ENCODE measurements around the gene KLHL22.
"Not testable (repeated sequence)": the region's sequence is repeated elsewhere in the genome, so short reads cannot be mapped to it uniquely, and the experiment has no call there.

Gene KLHL22

DNA sequence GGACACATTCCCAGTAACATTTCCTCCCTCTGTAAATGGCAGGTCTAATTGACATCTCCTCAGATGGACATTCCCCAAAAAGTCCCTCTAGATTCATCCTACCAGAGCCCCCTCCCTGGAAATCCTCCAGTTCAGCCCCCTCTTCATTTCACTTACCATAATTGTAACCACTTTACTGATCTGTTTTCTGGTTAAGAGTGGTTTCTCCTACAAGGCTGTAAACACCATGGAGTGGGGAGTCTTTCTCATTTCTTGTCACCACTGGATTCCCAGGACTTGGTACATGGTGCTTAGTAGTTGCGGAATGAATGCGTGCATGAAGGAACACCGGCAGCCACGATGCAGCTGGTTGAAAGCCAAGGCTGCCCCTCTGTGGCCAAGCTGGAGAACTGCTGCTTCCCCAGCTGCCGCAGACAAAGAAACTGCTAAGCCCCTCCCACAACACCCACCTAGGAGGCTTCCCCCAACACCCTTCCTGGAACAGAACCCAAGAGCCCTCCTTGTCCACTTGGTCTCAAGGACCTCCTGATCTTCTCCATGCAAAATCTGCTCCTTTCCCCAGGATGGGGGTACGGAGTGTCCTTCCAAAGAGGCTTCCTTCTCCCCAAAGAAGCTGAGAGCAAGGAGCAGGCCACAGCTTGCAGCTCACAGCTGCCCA lies 39.4 kb downstream of the KLHL22 start:
- ChIA-PET CTCF (interaction anchor here (0.8 to 3.9 kb wide), 25 partner anchors 7 to 326 kb away, joined by 3 to 42 read pairs (median 4); partner anchors contain the start of gene MED15), POLR2A (interaction anchor here (0.6 kb wide), 1 partner anchor 632 kb away, joined by 3 read pairs; no protein-coding TSS in a partner anchor)
- DNase-seq (ENCODE audit: extremely low spot score), result peak; percentile 88
- TF ChIP-seq, protein P1, sequence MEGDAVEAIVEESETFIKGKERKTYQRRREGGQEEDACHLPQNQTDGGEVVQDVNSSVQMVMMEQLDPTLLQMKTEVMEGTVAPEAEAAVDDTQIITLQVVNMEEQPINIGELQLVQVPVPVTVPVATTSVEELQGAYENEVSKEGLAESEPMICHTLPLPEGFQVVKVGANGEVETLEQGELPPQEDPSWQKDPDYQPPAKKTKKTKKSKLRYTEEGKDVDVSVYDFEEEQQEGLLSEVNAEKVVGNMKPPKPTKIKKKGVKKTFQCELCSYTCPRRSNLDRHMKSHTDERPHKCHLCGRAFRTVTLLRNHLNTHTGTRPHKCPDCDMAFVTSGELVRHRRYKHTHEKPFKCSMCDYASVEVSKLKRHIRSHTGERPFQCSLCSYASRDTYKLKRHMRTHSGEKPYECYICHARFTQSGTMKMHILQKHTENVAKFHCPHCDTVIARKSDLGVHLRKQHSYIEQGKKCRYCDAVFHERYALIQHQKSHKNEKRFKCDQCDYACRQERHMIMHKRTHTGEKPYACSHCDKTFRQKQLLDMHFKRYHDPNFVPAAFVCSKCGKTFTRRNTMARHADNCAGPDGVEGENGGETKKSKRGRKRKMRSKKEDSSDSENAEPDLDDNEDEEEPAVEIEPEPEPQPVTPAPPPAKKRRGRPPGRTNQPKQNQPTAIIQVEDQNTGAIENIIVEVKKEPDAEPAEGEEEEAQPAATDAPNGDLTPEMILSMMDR (IDR thresholded peaks at IDR 0.05; ENCODE audit: control extremely low read depth, extremely low read depth, low read depth, missing control alignments), result peak; percentile 86

DNA sequence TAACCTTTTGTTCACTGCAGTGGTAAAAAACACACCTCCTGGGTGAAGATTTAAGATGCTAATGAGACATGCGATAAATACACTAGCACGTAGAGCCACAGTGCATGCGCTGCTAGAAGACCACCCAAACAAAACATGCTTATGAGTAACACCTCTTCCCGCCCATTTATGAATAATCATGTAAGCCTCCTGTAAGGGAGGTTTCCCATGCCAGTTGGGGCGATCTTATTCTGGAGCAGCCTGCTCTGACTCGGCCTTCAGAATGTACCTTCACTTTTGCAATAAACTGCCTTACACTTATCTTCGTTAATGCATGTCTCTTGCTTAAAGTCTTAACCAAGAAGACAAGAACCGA lies 39.9 kb downstream of the KLHL22 start:
- ChIA-PET CTCF (interaction anchor here (1.0 to 3.9 kb wide), 15 partner anchors 8 to 326 kb away, joined by 3 to 42 read pairs (median 5); no protein-coding TSS in a partner anchor), POLR2A (no interaction called here)
- no peak for DNase-seq (ENCODE audit: extremely low spot score)
- TF ChIP-seq, protein P1 (IDR thresholded peaks at IDR 0.05; ENCODE audit: control extremely low read depth, extremely low read depth, low read depth, missing control alignments), result no peak

DNA sequence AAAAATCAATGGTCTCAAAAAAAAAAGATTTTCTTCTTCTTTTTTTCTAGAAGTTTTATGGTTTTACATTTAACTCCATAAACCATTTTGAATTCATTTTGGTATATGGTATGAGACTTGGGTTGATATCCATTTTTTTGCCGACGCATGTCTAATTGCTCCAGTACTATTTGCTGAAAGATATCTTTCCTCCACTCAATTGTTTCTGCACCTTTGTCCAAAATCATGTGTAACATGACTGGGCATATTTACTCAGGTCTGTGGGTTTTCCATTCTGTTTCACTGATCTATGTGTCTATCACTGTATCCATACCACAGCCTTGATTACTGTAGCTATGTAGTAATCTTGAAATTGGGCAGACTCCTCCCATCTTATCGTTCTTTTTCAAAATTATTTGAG lies 42.4 kb downstream of the KLHL22 start:
- DNase-seq (ENCODE audit: extremely low spot score), result no peak
- TF ChIP-seq, protein P1 (IDR thresholded peaks at IDR 0.05; ENCODE audit: control extremely low read depth, extremely low read depth, low read depth, missing control alignments), result no peak
- POLR2A ChIA-PET, result no interaction called here
- CTCF ChIA-PET, result interaction anchor here (0.9 to 3.9 kb wide), 2 partner anchors 34 to 247 kb away, joined by 3 to 42 read pairs; no protein-coding TSS in a partner anchor

DNA sequence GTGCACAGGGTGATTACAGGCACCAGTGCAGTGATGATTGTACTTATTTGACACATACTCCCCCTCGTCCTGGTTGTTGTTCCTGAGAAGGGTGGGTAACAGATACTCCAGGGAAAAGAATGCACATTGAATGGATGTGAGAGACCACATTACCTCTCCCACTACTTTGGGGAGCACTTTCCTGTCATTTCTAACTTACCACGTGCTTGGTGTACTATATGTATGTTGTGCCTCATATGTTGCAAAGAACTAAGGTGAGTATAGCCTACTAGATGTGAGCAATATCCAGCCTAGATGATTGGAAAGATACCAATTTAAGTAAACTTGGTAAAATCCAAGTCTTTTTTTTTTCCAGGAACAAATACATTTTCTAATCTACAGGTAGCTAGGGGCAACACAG lies 43.7 kb downstream of the KLHL22 start:
- DNase-seq (ENCODE audit: extremely low spot score), result no peak
- POLR2A ChIA-PET, result no interaction called here
- CTCF ChIA-PET, result no interaction called here
- TF ChIP-seq, protein P1 (IDR thresholded peaks at IDR 0.05; ENCODE audit: control extremely low read depth, extremely low read depth, low read depth, missing control alignments), result no peak

DNA sequence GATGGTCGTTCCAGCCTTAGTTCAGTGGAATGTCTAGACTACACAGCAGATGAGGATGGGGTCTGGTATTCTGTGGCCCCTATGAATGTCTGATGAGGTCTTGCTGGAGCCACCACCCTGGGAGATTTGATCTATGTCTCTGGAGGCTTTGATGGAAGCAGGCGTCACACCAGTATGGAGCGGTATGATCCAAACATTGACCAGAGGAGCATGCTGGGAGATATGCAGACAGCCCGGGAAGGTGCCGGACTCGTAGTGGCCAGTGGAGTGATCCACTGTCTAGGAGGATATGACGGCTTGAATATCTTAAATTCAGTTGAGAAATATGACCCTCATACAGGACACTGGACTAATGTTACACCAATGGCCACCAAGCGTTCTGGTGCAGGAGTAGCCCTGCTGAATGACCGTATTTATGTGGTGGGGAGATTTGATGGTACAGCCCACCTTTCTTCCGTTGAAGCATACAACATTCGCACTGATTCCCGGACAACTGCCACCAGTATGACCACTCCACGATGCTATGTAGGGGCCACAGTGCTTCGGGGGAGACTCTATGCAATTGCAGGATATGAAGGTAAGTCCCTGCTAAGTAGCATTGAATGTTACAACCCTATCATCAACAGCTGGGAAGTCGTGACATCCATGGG lies 44.3 kb downstream of the KLHL22 start:
- CTCF ChIA-PET; DNase-seq (ENCODE audit: extremely low spot score); POLR2A ChIA-PET: not testable (repeated sequence)

DNA sequence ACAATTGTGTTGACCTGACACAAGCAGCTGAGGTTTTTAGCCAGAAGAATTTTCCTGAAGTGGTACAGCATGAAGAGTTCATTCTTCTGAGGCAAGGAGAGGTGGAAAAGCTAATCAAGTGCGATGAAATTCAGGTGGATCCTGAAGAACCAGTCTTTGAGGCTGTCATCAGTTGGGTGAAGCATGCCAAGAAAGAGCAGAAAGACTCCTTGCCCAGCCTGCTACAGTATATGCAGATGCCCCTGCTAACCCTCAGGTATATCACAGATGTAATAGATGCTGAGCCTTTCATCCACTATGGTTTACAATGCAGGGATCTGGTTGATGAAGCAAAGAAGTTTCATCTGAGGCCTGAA lies 45.1 kb downstream of the KLHL22 start:
- CTCF ChIA-PET, result no interaction called here
- TF ChIP-seq, protein P1 (IDR thresholded peaks at IDR 0.05; ENCODE audit: control extremely low read depth, extremely low read depth, low read depth, missing control alignments), result no peak
- POLR2A ChIA-PET, result no interaction called here
- DNase-seq (ENCODE audit: extremely low spot score), result no peak

DNA sequence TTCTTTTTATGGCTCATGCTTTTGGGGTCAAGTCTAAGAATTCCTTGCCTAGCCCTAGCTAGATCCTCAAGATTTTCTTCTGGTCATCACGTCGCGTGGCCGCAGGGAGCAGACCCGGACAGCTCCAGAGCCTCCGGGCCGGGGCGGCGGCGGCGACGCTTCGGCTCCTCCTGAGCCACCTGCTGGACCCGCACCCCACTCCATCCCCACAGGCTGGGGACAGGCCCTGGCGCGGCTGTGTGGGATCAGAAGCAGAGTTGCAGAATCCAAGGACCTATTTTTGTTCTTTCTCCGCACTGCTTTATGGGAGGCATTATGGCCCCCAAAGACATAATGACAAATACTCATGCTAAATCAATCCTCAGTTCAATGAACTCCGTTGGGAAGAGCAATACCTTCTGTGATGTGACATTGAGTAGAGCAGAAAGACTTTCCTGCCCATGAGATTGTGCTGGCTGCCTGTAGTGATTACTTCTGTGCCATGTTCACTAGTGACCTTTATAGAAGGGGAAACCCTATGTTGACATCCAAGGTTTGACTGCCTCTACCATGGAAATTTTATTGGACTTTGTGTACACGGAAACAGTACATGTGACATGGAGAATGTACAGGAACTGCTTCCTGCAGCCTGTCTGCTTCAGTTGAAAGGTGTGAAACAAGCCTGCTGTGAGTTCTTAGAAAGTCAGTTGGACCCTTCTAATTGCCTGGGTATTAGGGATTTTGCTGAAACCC lies 45.6 kb downstream of the KLHL22 start:
- ChIA-PET POLR2A (no interaction called here), CTCF (interaction anchor here (1.5 kb wide), 1 partner anchor 15 kb away, joined by 3 read pairs; no protein-coding TSS in a partner anchor)
- no peak for DNase-seq (ENCODE audit: extremely low spot score)
- TF ChIP-seq, protein P1 (IDR thresholded peaks at IDR 0.05; ENCODE audit: control extremely low read depth, extremely low read depth, low read depth, missing control alignments), result no peak
